ENCODE data around the gene SDK2. TPM values are rescaled to one million over a fixed set of nuclear protein-coding genes. Genes with fewer than 3 reads are reported as not detected.

The SDK2 gene
- polyA plus RNA-seq, 2 of the 4 experiments (the other 2 are of a cell fraction), result 0.36 to 0.57 TPM

- no peak for FAIRE-seq
These were observed 15.3 kb downstream of the SDK2 start for GRCh38 chr17:73628642-73629552.

More at GRCh38 chr17:73628642-73629552, 15.3 kb downstream of the SDK2 start:
- CTCF ChIA-PET, result interaction anchor here (1.0 to 1.3 kb wide), 4 partner anchors 11 to 215 kb away, joined by 3 to 4 read pairs (median 4); partner anchors contain the start of gene SDK2
- no peaks in the 10 kb centered on the region for H3K9me3 ChIP-seq
- no peak overlapping the region for H3K4me2 ChIP-seq
- H3K4me1 ChIP-seq, result no peaks in the 10 kb centered on the region
- ATAC-seq (no peak), DNase-seq (ENCODE audit: low read depth in 1 of 2, low spot score in 1 of 2) (no peak)
- 53% methylated on average over 13 of the region's 13 CpGs for WGBS (ENCODE audit: missing lambda C conversion rate)
- no peak overlapping the region for H3K4me3 ChIP-seq
- POLR2A ChIA-PET, result no interaction called here
- TF ChIP-seq, protein P1, sequence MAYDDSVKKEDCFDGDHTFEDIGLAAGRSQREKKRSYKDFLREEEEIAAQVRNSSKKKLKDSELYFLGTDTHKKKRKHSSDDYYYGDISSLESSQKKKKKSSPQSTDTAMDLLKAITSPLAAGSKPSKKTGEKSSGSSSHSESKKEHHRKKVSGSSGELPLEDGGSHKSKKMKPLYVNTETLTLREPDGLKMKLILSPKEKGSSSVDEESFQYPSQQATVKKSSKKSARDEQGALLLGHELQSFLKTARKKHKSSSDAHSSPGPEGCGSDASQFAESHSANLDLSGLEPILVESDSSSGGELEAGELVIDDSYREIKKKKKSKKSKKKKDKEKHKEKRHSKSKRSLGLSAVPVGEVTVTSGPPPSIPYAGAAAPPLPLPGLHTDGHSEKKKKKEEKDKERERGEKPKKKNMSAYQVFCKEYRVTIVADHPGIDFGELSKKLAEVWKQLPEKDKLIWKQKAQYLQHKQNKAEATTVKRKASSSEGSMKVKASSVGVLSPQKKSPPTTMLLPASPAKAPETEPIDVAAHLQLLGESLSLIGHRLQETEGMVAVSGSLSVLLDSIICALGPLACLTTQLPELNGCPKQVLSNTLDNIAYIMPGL (CRISPR knock-in tag; IDR thresholded peaks at IDR 0.05; ENCODE audit: borderline replicate concordance), result no peak
- no peak for TF ChIP-seq TFCP2L1 (CRISPR knock-in tag; IDR thresholded peaks at IDR 0.05)
- TF ChIP-seq KDM5A (IDR thresholded peaks at IDR 0.05), result no peak
- TF ChIP-seq EHF (CRISPR knock-in tag; IDR thresholded peaks at IDR 0.05), result no peak
- no peak for TF ChIP-seq MYC (IDR thresholded peaks at IDR 0.05; ENCODE audit: borderline replicate concordance, low read length)
- no peak for TF ChIP-seq E2F6 (IDR thresholded peaks at IDR 0.05; ENCODE audit: borderline replicate concordance, low read depth)
- no peak for TF ChIP-seq TP53 (CRISPR knock-in tag; IDR thresholded peaks at IDR 0.05)
- TF ChIP-seq CTCF (IDR thresholded peaks at IDR 0.05), result no peak
- TF ChIP-seq PBX3 (IDR thresholded peaks at IDR 0.05), result no peak
- TF ChIP-seq JUN (IDR thresholded peaks at IDR 0.05), result no peak
- TF ChIP-seq, protein P2, sequence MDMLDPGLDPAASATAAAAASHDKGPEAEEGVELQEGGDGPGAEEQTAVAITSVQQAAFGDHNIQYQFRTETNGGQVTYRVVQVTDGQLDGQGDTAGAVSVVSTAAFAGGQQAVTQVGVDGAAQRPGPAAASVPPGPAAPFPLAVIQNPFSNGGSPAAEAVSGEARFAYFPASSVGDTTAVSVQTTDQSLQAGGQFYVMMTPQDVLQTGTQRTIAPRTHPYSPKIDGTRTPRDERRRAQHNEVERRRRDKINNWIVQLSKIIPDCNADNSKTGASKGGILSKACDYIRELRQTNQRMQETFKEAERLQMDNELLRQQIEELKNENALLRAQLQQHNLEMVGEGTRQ (IDR thresholded peaks at IDR 0.05), result no peak
- TF ChIP-seq NR3C1 (IDR thresholded peaks at IDR 0.05), result no peak
- no peak for TF ChIP-seq BHLHE40 (IDR thresholded peaks at IDR 0.05; ENCODE audit: low read depth, low read length)
- TF ChIP-seq FOSB (CRISPR knock-in tag; IDR thresholded peaks at IDR 0.05), result no peak
- TF ChIP-seq, protein P3, sequence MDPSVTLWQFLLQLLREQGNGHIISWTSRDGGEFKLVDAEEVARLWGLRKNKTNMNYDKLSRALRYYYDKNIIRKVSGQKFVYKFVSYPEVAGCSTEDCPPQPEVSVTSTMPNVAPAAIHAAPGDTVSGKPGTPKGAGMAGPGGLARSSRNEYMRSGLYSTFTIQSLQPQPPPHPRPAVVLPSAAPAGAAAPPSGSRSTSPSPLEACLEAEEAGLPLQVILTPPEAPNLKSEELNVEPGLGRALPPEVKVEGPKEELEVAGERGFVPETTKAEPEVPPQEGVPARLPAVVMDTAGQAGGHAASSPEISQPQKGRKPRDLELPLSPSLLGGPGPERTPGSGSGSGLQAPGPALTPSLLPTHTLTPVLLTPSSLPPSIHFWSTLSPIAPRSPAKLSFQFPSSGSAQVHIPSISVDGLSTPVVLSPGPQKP (IDR thresholded peaks at IDR 0.05; ENCODE audit: low read depth, low read length), result no peak
- TF ChIP-seq MAX (IDR thresholded peaks at IDR 0.05), result no peak
- TF ChIP-seq CBX8 (IDR thresholded peaks at IDR 0.05), result no peak
- no peak for TF ChIP-seq ZNF302 (CRISPR knock-in tag; IDR thresholded peaks at IDR 0.05)
- no peak overlapping the region for H3K27ac ChIP-seq

Measured in A549 (cell line).